OCI-LY3 (cell line): Measurements from ENCODE around the gene CDRT15.

Source experiments
- H2AFZ ChIP-seq: fragments of 200-600, 300-600 bp; shearing (Covaris generic); 2 replicates; pipeline ENCODE4 v1.6.0; 2014; ENCODE audit warnings: antibody characterized with exemption, low read depth, low read length
- H3K27ac ChIP-seq: fragments of 200-600, 300-600 bp; sonication (generic); 2 replicates; pipeline ENCODE4 v1.5.1; 2014; ENCODE audit warnings: mild to moderate bottlenecking, low read length, moderate library complexity, mixed read lengths
- H3K27me3 ChIP-seq: fragments of 200-600, 300-600 bp; sonication (generic); 2 replicates; pipeline ENCODE4 v1.6.1; 2014; ENCODE audit warnings: low read depth, low read length, mixed read lengths
- H3K36me3 ChIP-seq: fragments of 200-600, 300-600 bp; sonication (generic); replicated peaks from 2 replicates; pipeline ENCODE3; 2014; ENCODE audit warnings: low read depth, low read length, mixed read lengths
- H3K4me1 ChIP-seq: fragments of 300-600, 200-600 bp; sonication (generic); 2 replicates; pipeline ENCODE4 v1.6.1; 2014; ENCODE audit warnings: low read length, mixed read lengths
- H3K4me2 ChIP-seq: fragments of 200-600, 300-600 bp; sonication (generic); 2 replicates; pipeline ENCODE4 v1.6.1; 2014; ENCODE audit warnings: low read length, mixed read lengths
- H3K4me3 ChIP-seq: fragments of 300-600, 200-600 bp; sonication (generic); 2 replicates; pipeline ENCODE4 v1.5.1; 2014; ENCODE audit warnings: antibody characterized with exemption, mild to moderate bottlenecking, low read length, moderate library complexity
- H3K79me2 ChIP-seq: fragments of 300-600, 200-600 bp; shearing (Covaris generic); 2 replicates; pipeline ENCODE4 v1.6.1; 2014; ENCODE audit warnings: mild to moderate bottlenecking, low read length, mixed read lengths
- H3K9ac ChIP-seq: fragments of 300-600, 200-600 bp; shearing (Covaris generic); 2 replicates; pipeline ENCODE4 v1.6.0; 2014; ENCODE audit warnings: mild to moderate bottlenecking, low read length, moderate library complexity
- H3K9me3 ChIP-seq: fragments of 200-600, 300-600 bp; shearing (Covaris generic); 2 replicates; pipeline ENCODE4 v1.6.1; 2014; ENCODE audit warnings: low read length, mixed read lengths; ENCODE audit not compliant: insufficient read depth
- H4K20me1 ChIP-seq: fragments of 200-600, 300-600 bp; sonication (generic); 2 replicates; pipeline ENCODE4 v1.6.1; 2016; ENCODE audit warnings: low read length, mixed read lengths; ENCODE audit not compliant: insufficient read depth
- EZH2phosphoT487 ChIP-seq: fragments of 200-600 bp; shearing (Covaris generic); IDR thresholded peaks from 2 replicates; pipeline ENCODE4 v1.6.1; 2018; ENCODE audit warnings: antibody characterized with exemption, mixed run types, low read depth
- TF ChIP-seq, protein P1 (sequence below): fragments of 200-600, 300-600 bp; sonication (generic); IDR thresholded peaks from 2 replicates; pipeline ENCODE4 v1.5.1; 2014; ENCODE audit warnings: antibody characterized with exemption, low read length, low read depth

CDRT15 gene

DNA sequence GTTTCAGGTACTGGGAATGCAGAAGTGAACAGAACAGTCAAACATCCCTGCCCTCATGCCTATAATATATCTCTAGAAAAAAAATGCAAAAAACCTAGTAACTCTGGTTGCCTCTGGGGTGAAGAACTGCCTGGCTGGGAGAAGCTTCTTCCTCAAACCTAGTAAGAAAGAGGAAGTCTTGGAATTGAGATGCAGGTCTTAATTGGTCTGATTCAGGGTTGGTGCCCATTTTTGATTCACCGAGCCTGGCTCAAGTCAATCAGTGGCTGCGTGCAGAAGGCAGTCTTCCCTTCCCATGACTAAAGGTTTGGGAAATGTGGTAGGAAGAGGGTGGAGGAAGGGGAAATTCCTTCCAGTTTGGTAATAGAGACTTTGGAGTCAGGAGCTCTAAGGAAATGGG, 22.4 kb downstream of the CDRT15 start:
- Histone ChIP-seq H3K36me3 (peaks cover 10% of the 10 kb centered on the region), H3K4me1 (no peaks in the 10 kb centered on the region)
- TF ChIP-seq, protein P1, sequence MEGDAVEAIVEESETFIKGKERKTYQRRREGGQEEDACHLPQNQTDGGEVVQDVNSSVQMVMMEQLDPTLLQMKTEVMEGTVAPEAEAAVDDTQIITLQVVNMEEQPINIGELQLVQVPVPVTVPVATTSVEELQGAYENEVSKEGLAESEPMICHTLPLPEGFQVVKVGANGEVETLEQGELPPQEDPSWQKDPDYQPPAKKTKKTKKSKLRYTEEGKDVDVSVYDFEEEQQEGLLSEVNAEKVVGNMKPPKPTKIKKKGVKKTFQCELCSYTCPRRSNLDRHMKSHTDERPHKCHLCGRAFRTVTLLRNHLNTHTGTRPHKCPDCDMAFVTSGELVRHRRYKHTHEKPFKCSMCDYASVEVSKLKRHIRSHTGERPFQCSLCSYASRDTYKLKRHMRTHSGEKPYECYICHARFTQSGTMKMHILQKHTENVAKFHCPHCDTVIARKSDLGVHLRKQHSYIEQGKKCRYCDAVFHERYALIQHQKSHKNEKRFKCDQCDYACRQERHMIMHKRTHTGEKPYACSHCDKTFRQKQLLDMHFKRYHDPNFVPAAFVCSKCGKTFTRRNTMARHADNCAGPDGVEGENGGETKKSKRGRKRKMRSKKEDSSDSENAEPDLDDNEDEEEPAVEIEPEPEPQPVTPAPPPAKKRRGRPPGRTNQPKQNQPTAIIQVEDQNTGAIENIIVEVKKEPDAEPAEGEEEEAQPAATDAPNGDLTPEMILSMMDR, result no peak
- no peak for TF ChIP-seq EZH2phosphoT487

GRCh38 chr17:14212401-14212800, 24.3 kb downstream of the CDRT15 start:
- Histone ChIP-seq H3K4me2 (no peak overlapping the region), H3K27me3 (no peaks in the 10 kb centered on the region), H3K9me3 (no peaks in the 10 kb centered on the region), H3K4me1 (no peaks in the 10 kb centered on the region), H3K27ac (no peak overlapping the region), H2AFZ (no peak overlapping the region), H4K20me1 (no peaks in the 10 kb centered on the region), H3K9ac (no peak overlapping the region), H3K36me3 (peaks cover 10% of the 10 kb centered on the region), H3K4me3 (no peak overlapping the region), H3K79me2 (no peaks in the 10 kb centered on the region)
- TF ChIP-seq EZH2phosphoT487, result no peak
- TF ChIP-seq, protein P1, result no peak

More for the DNA sequence above, 22.4 kb downstream of the CDRT15 start:
- H3K27me3 ChIP-seq, result no peaks in the 10 kb centered on the region
- no peak overlapping the region for H3K4me3 ChIP-seq
- H3K9me3 ChIP-seq, result no peaks in the 10 kb centered on the region
- no peak overlapping the region for H3K4me2 ChIP-seq
- H4K20me1 ChIP-seq, result no peaks in the 10 kb centered on the region
- no peaks in the 10 kb centered on the region for H3K79me2 ChIP-seq
- no peak overlapping the region for H2AFZ ChIP-seq
- H3K27ac ChIP-seq, result no peak overlapping the region
- H3K9ac ChIP-seq, result no peak overlapping the region

- no peaks in the 10 kb centered on the region for H3K4me1 ChIP-seq
- no peaks in the 10 kb centered on the region for H3K27me3 ChIP-seq
- H4K20me1 ChIP-seq, result no peaks in the 10 kb centered on the region
- no peak overlapping the region for H2AFZ ChIP-seq
- TF ChIP-seq, protein P1, result no peak
- TF ChIP-seq EZH2phosphoT487, result no peak
- H3K79me2 ChIP-seq, result no peaks in the 10 kb centered on the region
- H3K9me3 ChIP-seq, result no peaks in the 10 kb centered on the region
- H3K27ac ChIP-seq, result no peak overlapping the region
- H3K9ac ChIP-seq, result no peak overlapping the region
- no peak overlapping the region for H3K4me2 ChIP-seq
- peaks cover 10% of the 10 kb centered on the region for H3K36me3 ChIP-seq
- no peak overlapping the region for H3K4me3 ChIP-seq
These were observed 24.9 kb downstream of the CDRT15 start for GRCh38 chr17:14211801-14212200.

DNA sequence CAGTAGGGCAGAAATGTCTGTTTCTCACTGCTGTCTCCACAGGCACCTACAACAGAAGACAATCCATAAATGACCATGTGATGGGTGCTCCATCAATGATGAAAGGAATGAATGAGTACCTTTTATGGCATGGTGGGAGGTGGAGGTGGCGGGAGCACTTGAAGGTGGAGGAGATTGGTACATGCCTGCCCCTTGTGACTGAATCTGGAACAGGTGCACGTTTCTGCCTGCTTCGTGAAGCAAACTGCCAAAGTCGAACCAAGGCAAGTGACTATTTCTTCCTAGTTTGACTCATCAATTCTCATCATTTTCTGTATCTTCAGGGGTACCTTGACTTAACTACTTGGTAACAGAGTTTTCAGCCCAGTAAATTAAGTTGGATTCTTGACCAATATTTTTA, 25.4 kb downstream of the CDRT15 start:
- no peaks in the 10 kb centered on the region for H4K20me1 ChIP-seq
- H2AFZ ChIP-seq, result no peak overlapping the region
- H3K9ac ChIP-seq, result no peak overlapping the region
- no peak for TF ChIP-seq EZH2phosphoT487
- TF ChIP-seq, protein P1, result no peak
- no peaks in the 10 kb centered on the region for H3K9me3 ChIP-seq
- peaks cover 10% of the 10 kb centered on the region for H3K36me3 ChIP-seq
- no peak overlapping the region for H3K4me3 ChIP-seq
- no peaks in the 10 kb centered on the region for H3K4me1 ChIP-seq
- H3K27ac ChIP-seq, result no peak overlapping the region
- no peaks in the 10 kb centered on the region for H3K79me2 ChIP-seq
- no peaks in the 10 kb centered on the region for H3K27me3 ChIP-seq
- H3K4me2 ChIP-seq, result no peak overlapping the region
